Smooth muscle cell (in vitro differentiated cells): Measurements from ENCODE around the gene SLC7A10. TPM values are rescaled to one million over a fixed set of nuclear protein-coding genes. Genes with fewer than 3 reads are reported as not detected.
A peak's percentile ranks its signal among the peaks of the same experiment; 100 is the strongest.

Source experiments
- DNase-seq: peaks from one replicate; lab custom pipeline; 2025; ENCODE audit not compliant: unreplicated experiment; lab: John Stamatoyannopoulos, UW
- H2AFZ ChIP-seq: fragments of 200-600 bp; sonication (generic); 2 replicates; pipeline ENCODE4 v1.6.0; 2016; ENCODE audit warnings: antibody characterized with exemption, low read depth, mild to moderate bottlenecking
- H3F3A ChIP-seq: fragments of 200-600 bp; sonication (generic); 2 replicates; pipeline ENCODE4 v1.6.0; 2017; ENCODE audit warnings: antibody characterized with exemption, low read depth
- H3K27ac ChIP-seq: fragments of 200-600 bp; sonication (generic); 2 replicates; pipeline ENCODE4 v1.5.1; 2016; ENCODE audit warnings: low read depth, mild to moderate bottlenecking
- H3K27me3 ChIP-seq: fragments of 200-600 bp; sonication (generic); 2 replicates; pipeline ENCODE4 v1.6.1; 2016; ENCODE audit warnings: low read depth, mild to moderate bottlenecking
- H3K36me3 ChIP-seq: fragments of 200-600 bp; sonication (generic); 2 replicates; pipeline ENCODE4 v1.5.1; 2016; ENCODE audit warnings: low read depth
- H3K4me1 ChIP-seq: fragments of 200-600 bp; sonication (generic); 2 replicates; pipeline ENCODE4 v1.5.1; 2016; ENCODE audit warnings: low read depth
- H3K4me2 ChIP-seq: fragments of 200-600 bp; sonication (generic); 2 replicates; pipeline ENCODE4 v1.6.0; 2016; ENCODE audit warnings: mild to moderate bottlenecking
- H3K4me3 ChIP-seq: fragments of 200-600 bp; sonication (generic); 2 replicates; pipeline ENCODE4 v1.5.1; 2016; ENCODE audit warnings: mild to moderate bottlenecking
- H3K79me2 ChIP-seq: fragments of 200-600 bp; sonication (generic); 2 replicates; pipeline ENCODE4 v1.6.0; 2016; ENCODE audit warnings: low read depth, mild to moderate bottlenecking
- H3K9ac ChIP-seq: fragments of 200-600 bp; sonication (generic); 2 replicates; pipeline ENCODE4 v1.6.0; 2016; ENCODE audit warnings: low read depth
- H3K9me3 ChIP-seq: fragments of 200-600 bp; sonication (generic); replicated peaks from 2 replicates; pipeline ENCODE4 v1.5.1; 2016; ENCODE audit warnings: low read depth
- H4K20me1 ChIP-seq: fragments of 200-600 bp; sonication (generic); 2 replicates; pipeline ENCODE4 v1.6.0; 2016; ENCODE audit warnings: low read depth
- WGBS: methylation state at CpG from one replicate; pipeline ENCODE4 v1.1.7; 2016; ENCODE audit warnings: low lambda C conversion rate; 5-methylcytosine and 5-hydroxymethylcytosine counted together
- polyA plus RNA-seq: library from polyadenylated mRNA; unstranded; fragments of >200 nt; fragmentation: Nextera tagmentation; extraction: Ambion mirVana; gene quantifications from 2 replicates; pipeline ENCODE4 v1.2.1, GENCODE V29; 2016
- total RNA-seq: library from RNA; depleted of rRNA; stranded (reverse); fragments of >200 nt; gene quantifications from 2 replicates; pipeline ENCODE4 v1.2.3, GENCODE V29; 2014
- TF ChIP-seq, protein P1 (sequence below): fragments of 200-600 bp; sonication (generic); IDR thresholded peaks from 2 replicates; pipeline ENCODE4 v1.5.1; 2017; ENCODE audit warnings: borderline replicate concordance, mild to moderate bottlenecking, antibody characterized with exemption; ENCODE audit not compliant: insufficient read depth, poor library complexity, severe bottlenecking

Gene SLC7A10
- not detected in 2 replicates for total RNA-seq
- 0.51 and 0.73 TPM in 2 replicates for polyA plus RNA-seq

DNA sequence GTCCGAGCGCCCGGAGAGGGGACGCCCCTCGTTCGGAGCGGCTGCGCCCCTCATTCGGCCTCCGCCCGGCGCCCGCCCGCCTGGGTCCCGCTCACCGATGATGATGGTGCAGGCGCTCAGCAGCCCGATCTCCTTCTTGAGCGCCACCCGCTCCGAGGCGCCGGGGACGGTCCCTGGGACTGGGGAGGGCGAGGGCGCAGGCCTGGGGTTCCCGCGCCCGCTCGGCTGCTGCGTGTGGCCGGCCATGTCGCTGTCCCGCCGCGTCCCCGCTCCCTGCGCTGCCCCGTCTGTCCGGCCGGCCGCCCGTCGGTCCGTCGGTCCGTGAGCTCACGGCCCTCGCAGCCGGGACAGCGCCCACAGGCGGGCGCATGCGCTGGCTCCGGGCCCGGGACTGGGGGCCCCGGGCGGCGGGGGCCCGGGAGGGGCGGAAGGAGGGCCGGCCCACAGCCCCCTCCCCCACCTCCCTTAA, at the start of gene SLC7A10:
TSS of gene SLC7A10 (minus strand) at position 393 of the 469 bp plus-strand sequence. CDS start at position 246, 147 bp downstream.
- no peaks in the 10 kb centered on the region for H3K79me2 ChIP-seq
- no peaks in the 10 kb centered on the region for H3K4me1 ChIP-seq
- no peak for DNase-seq
- TF ChIP-seq, protein P1, sequence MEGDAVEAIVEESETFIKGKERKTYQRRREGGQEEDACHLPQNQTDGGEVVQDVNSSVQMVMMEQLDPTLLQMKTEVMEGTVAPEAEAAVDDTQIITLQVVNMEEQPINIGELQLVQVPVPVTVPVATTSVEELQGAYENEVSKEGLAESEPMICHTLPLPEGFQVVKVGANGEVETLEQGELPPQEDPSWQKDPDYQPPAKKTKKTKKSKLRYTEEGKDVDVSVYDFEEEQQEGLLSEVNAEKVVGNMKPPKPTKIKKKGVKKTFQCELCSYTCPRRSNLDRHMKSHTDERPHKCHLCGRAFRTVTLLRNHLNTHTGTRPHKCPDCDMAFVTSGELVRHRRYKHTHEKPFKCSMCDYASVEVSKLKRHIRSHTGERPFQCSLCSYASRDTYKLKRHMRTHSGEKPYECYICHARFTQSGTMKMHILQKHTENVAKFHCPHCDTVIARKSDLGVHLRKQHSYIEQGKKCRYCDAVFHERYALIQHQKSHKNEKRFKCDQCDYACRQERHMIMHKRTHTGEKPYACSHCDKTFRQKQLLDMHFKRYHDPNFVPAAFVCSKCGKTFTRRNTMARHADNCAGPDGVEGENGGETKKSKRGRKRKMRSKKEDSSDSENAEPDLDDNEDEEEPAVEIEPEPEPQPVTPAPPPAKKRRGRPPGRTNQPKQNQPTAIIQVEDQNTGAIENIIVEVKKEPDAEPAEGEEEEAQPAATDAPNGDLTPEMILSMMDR: no peak
- WGBS: 17% methylated on average over 21 of the region's 62 CpGs
- H3K36me3 ChIP-seq: no peaks in the 10 kb centered on the region
- H3K4me3 ChIP-seq: peak within 1 kb of the TSS; percentile 36
- H3F3A ChIP-seq: no peaks in the 10 kb centered on the region
- no peak within 1 kb of the TSS for H2AFZ ChIP-seq
- peaks cover 63% of the 10 kb centered on the region for H3K27me3 ChIP-seq
- H3K9ac ChIP-seq: no peak within 1 kb of the TSS
- no peak within 1 kb of the TSS for H3K27ac ChIP-seq
- peaks cover 9% of the 10 kb centered on the region for H3K9me3 ChIP-seq
- peak within 1 kb of the TSS; percentile 74 for H3K4me2 ChIP-seq
- no peaks in the 10 kb centered on the region for H4K20me1 ChIP-seq

DNA sequence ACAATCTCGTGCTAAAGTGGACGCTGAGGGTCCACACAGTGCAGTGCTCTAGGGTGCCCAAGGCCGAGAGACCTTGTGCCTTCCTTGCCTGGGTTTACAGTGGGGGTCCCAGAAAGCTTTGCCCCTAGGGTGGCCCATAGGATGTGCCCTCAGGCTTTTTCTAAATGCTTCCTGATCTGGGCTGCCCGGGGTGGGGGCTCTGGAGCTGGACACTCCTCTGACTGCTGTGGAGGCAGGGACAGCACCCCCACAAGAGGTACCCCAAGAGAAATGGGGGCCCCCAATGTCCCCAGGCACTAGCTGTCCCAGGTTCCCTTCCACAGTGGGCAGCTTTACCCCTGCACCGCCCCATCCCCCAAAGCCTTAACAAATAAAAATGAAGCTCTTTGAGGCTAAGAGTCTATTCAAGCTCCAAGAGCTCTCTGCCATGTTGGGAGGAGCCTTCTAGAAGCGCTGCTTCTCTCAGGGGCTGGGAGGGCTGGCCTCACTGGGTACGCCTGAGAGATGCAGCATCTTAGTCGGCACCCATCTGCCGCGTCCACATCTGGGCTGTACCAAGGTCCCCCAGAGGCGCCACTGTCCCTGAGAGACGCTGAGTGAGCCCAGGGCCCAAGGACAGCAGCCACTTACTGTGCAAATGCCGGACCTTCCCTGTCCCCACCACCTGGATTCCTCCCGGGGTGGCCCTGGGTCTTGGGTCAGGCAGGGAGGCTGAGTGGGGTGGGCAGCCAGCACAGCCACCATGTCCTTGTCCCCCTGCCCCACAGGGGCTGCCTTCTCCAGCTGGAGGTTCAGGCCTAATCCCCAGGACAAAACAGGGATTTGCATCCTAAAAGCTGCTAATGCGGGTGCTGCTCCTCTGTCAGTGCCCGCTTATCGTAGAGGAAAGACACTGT, 49.3 kb upstream of the SLC7A10 start:
- Histone ChIP-seq H3K27ac (no peak overlapping the region), H3K79me2 (no peaks in the 10 kb centered on the region), H3K9ac (no peak overlapping the region), H4K20me1 (no peaks in the 10 kb centered on the region), H3K27me3 (no peaks in the 10 kb centered on the region), H3K4me3 (no peak overlapping the region), H3K9me3 (no peaks in the 10 kb centered on the region), H3K4me2 (no peak overlapping the region), H3K4me1 (peaks cover 19% of the 10 kb centered on the region), H3K36me3 (no peaks in the 10 kb centered on the region), H2AFZ (no peak overlapping the region), H3F3A (no peaks in the 10 kb centered on the region)
- 89% methylated on average over 17 of the region's 17 CpGs for WGBS
- DNase-seq: no peak
- TF ChIP-seq, protein P1: no peak

GRCh38 chr19:33273881-33274662, 48.4 kb upstream of the SLC7A10 start:
- 52% methylated on average over 16 of the region's 16 CpGs for WGBS
- no peak overlapping the region for H2AFZ ChIP-seq
- no peaks in the 10 kb centered on the region for H4K20me1 ChIP-seq
- peak; percentile 37 for DNase-seq
- H3F3A ChIP-seq: no peaks in the 10 kb centered on the region
- no peak overlapping the region for H3K9ac ChIP-seq
- H3K36me3 ChIP-seq: no peaks in the 10 kb centered on the region
- no peak overlapping the region for H3K4me3 ChIP-seq
- no peaks in the 10 kb centered on the region for H3K27me3 ChIP-seq
- H3K27ac ChIP-seq: no peak overlapping the region
- H3K9me3 ChIP-seq: no peaks in the 10 kb centered on the region
- H3K4me2 ChIP-seq: peak overlapping the region; percentile 19
- TF ChIP-seq, protein P1: no peak
- H3K79me2 ChIP-seq: no peaks in the 10 kb centered on the region
- H3K4me1 ChIP-seq: peaks cover 19% of the 10 kb centered on the region
